ENCODE results near the gene GRK4. TPM values are rescaled to one million over a fixed set of nuclear protein-coding genes. Genes with fewer than 3 reads are reported as not detected.

GRK4 gene
- total and polyA plus RNA-seq, 11 donors, result 4.9 to 12.0 (median 9.3) TPM

GRCh38 chr4:2934813-2935761, 28.3 kb upstream of the GRK4 start:
- ATAC-seq (peak; percentile 54 to 84 (median 83)), DNase-seq (peak; percentile 94 to 98 (median 96))
- H3K9me3 ChIP-seq, result no peaks in the 10 kb centered on the region
- peaks cover 2 to 63% (median 42%) of the 10 kb centered on the region in 12 donors for H3K4me1 ChIP-seq
- H3K36me3 ChIP-seq, result peaks cover 0 to 49% (median 40%) of the 10 kb centered on the region in 9 donors
- peak in 2 of 12 donors; percentile 1 to 26 for TF ChIP-seq CTCF (IDR thresholded peaks at IDR 0.05)
- TF ChIP-seq POLR2A (IDR thresholded peaks at IDR 0.05), result peak; percentile 24 to 92
- peak overlapping the region; percentile 68 to 96 (median 88) for H3K27ac ChIP-seq
- H3K27me3 ChIP-seq, result no peaks in the 10 kb centered on the region
- intact Hi-C loops (cut with DNase I), result loop anchor here (2.0 to 10.0 kb wide), 8 partner anchors 28 to 178 kb away; partner anchors contain the start of genes ADD1 (in 4 of the 10), GRK4 (in 1 of the 10), NOP14 (in 1 of the 10) and TNIP2 (in 1 of the 10)
- peak overlapping the region; percentile 76 to 100 (median 89) for H3K4me3 ChIP-seq
- 1 to 2% (median 1%) methylated on average over 23 to 70 of the region's 70 CpGs for WGBS, 4 donors

- no peak for TF ChIP-seq POLR2A (IDR thresholded peaks at IDR 0.05)
- TF ChIP-seq CTCF (IDR thresholded peaks at IDR 0.05), result no peak
- WGBS, 4 donors, result 79 to 86% (median 80%) methylated on average over 20 of the region's 20 CpGs
- H3K4me1 ChIP-seq, result peaks cover 2 to 54% (median 41%) of the 10 kb centered on the region in 12 donors
- no peaks in the 10 kb centered on the region for H3K9me3 ChIP-seq
- peak overlapping the region in 8 of 12 donors; percentile 86 to 96 (median 90) for H3K27ac ChIP-seq
- ATAC-seq (no peak), DNase-seq (peak in 1 of 5 donors; percentile 45)
- intact Hi-C loops (cut with DNase I), result loop anchor here in 7 of 10 donors (2.0 to 10.0 kb wide), 6 partner anchors 27 to 174 kb away; partner anchors contain the start of genes ADD1 (in 2 of the 7), GRK4 (in 1 of the 7) and NOP14 (in 1 of the 7)
- H3K27me3 ChIP-seq, result no peaks in the 10 kb centered on the region
- H3K4me3 ChIP-seq, result peak overlapping the region in 11 of 12 donors; percentile 76 to 100 (median 90)
- peaks cover 0 to 49% (median 40%) of the 10 kb centered on the region in 9 donors for H3K36me3 ChIP-seq
These were observed 27.3 kb upstream of the GRK4 start for GRCh38 chr4:2935762-2936743.

- no peak overlapping the region for H3K4me3 ChIP-seq
- peaks cover 0 to 52% (median 47%) of the 10 kb centered on the region in 9 donors for H3K36me3 ChIP-seq
- peak in 1 of 5 donors; percentile 37 for DNase-seq
- H3K9me3 ChIP-seq, result no peaks in the 10 kb centered on the region
- intact Hi-C loops (cut with DNase I), result loop anchor here in 5 of 10 donors (5.0 to 10.0 kb wide), 4 partner anchors 92 to 174 kb away; partner anchors contain the start of gene ADD1 (in 2 of the 5)
- 78 to 85% (median 81%) methylated on average over 6 of the region's 6 CpGs for WGBS, 4 donors
- H3K4me1 ChIP-seq, result peaks cover 2 to 47% (median 34%) of the 10 kb centered on the region in 12 donors
- no peak overlapping the region for H3K27ac ChIP-seq
- TF ChIP-seq POLR2A (IDR thresholded peaks at IDR 0.05) (no peak), CTCF (IDR thresholded peaks at IDR 0.05) (no peak)
- ATAC-seq, result no peak
- no peaks in the 10 kb centered on the region for H3K27me3 ChIP-seq
These were observed 26.6 kb upstream of the GRK4 start for GRCh38 chr4:2936773-2937145.

Data from heart left ventricle (tissue), 16 donors.